GM23338 (cell line): ENCODE data around the gene ZNF8. TPM values are rescaled to one million over a fixed set of nuclear protein-coding genes. Genes with fewer than 3 reads are reported as not detected.

ENCODE experiments used
- ATAC-seq: fragments of 200-7000 bp; cut with Tn5 transposase; 3 replicates; pipeline ENCODE4 v1.9.1; 2020
- DNase-seq: peaks from one replicate; pipeline ENCODE4 v3.0.0-alpha.2; 2015; ENCODE audit warnings: low spot score
- H2AFZ ChIP-seq: fragments of 200-600 bp; sonication (generic); 2 replicates; pipeline ENCODE4 v1.8.0; 2016; ENCODE audit warnings: antibody characterized with exemption, mild to moderate bottlenecking, moderate library complexity
- H3F3A ChIP-seq: fragments of 200-600 bp; sonication (generic); replicated peaks from 2 replicates; pipeline ENCODE4 v1.8.0; 2017; ENCODE audit warnings: antibody characterized with exemption, mixed run types, low read depth
- H3K27ac ChIP-seq: fragments of 200-600 bp; sonication (generic); 2 replicates; pipeline ENCODE4 v1.6.1; 2016; ENCODE audit warnings: low read depth
- H3K27me3 ChIP-seq: fragments of 200-600 bp; sonication (generic); 2 replicates; pipeline ENCODE4 v1.8.0; 2016; ENCODE audit warnings: mild to moderate bottlenecking, mixed run types, moderate library complexity; ENCODE audit not compliant: insufficient read depth
- H3K36me3 ChIP-seq: fragments of 200-600 bp; sonication (generic); 2 replicates; pipeline ENCODE4 v1.8.0; 2016; ENCODE audit warnings: mild to moderate bottlenecking; ENCODE audit not compliant: insufficient read depth
- H3K4me1 ChIP-seq: fragments of 200-600 bp; sonication (generic); 2 replicates; pipeline ENCODE4 v1.8.0; 2016; ENCODE audit warnings: mild to moderate bottlenecking, moderate library complexity; ENCODE audit not compliant: insufficient read depth
- H3K4me2 ChIP-seq: fragments of 200-600 bp; sonication (generic); 2 replicates; pipeline ENCODE4 v1.7.1; 2017; ENCODE audit warnings: mixed run types
- H3K4me3 ChIP-seq: fragments of 200-600 bp; sonication (generic); 2 replicates; pipeline ENCODE4 v1.6.1; 2016; ENCODE audit warnings: mixed run types
- H3K79me2 ChIP-seq: fragments of 200-600 bp; sonication (generic); replicated peaks from 2 replicates; pipeline ENCODE4 v1.8.0; 2017; ENCODE audit warnings: mild to moderate bottlenecking; ENCODE audit not compliant: insufficient read depth
- H3K9me2 ChIP-seq: fragments of 200-600 bp; sonication (generic); 2 replicates; pipeline ENCODE4 v1.8.0; 2017; ENCODE audit not compliant: insufficient read depth
- H4K20me1 ChIP-seq: fragments of 200-600 bp; sonication (generic); replicated peaks from 2 replicates; pipeline ENCODE4 v1.8.0; 2017; ENCODE audit warnings: mild to moderate bottlenecking; ENCODE audit not compliant: insufficient read depth
- H3K27ac Mint-ChIP-seq: 2 replicates; pipeline ENCODE4 v1.8.0; 2020; ENCODE audit warnings: inconsistent platforms, mild to moderate bottlenecking, moderate library complexity, mixed read lengths
- H3K27me3 Mint-ChIP-seq: 3 replicates; pipeline ENCODE4 v1.8.0; 2022; ENCODE audit warnings: low read depth, mild to moderate bottlenecking, moderate library complexity, mixed read lengths, inconsistent platforms; ENCODE audit not compliant: insufficient read depth, poor library complexity
- H3K36me3 Mint-ChIP-seq: 3 replicates; pipeline ENCODE4 v1.8.0; 2021; ENCODE audit warnings: low read depth, mild to moderate bottlenecking, inconsistent platforms, moderate library complexity, mixed read lengths
- H3K4me1 Mint-ChIP-seq: 3 replicates; pipeline ENCODE4 v1.8.0; 2020; ENCODE audit warnings: mild to moderate bottlenecking, inconsistent platforms, mixed read lengths
- H3K4me3 Mint-ChIP-seq: 3 replicates; pipeline ENCODE4 v1.8.0; 2021; ENCODE audit warnings: moderate library complexity, mild to moderate bottlenecking, inconsistent platforms, mixed read lengths
- H3K9me3 Mint-ChIP-seq: 3 replicates; pipeline ENCODE4 v1.8.0; 2020; ENCODE audit warnings: moderate library complexity, mild to moderate bottlenecking, inconsistent platforms, mixed read lengths
- CREB1 ChIP-seq: fragments of 250-450 bp; sonication (Bioruptor Pico); IDR thresholded peaks from 2 replicates; pipeline ENCODE4 v1.5.0; 2020; ENCODE audit warnings: low read depth, mild to moderate bottlenecking, moderate library complexity
- CTCF ChIP-seq, 2 experiments: fragments of 200-600 bp in 1 of 2; sonication (generic) in 1 of 2; conservative IDR thresholded peaks; 2 replicates each; pipeline versions ENCODE4 v1.5.1 to v1.6.1; 2016 to 2017; ENCODE audit warnings: antibody characterized with exemption in 2 of 2, low read depth in 2 of 2, mild to moderate bottlenecking in 2 of 2, moderate library complexity in 1 of 2
- ETS1 ChIP-seq: IDR thresholded peaks from 2 replicates; pipeline ENCODE4 v1.6.1; 2016; ENCODE audit warnings: antibody characterized with exemption
- EZH2 ChIP-seq: fragments of 200-600 bp; sonication (generic); IDR thresholded peaks from one replicate; pipeline ENCODE4 v1.8.0; 2017; ENCODE audit warnings: antibody characterized with exemption, mild to moderate bottlenecking, low read depth; ENCODE audit not compliant: unreplicated experiment
- EZH2phosphoT487 ChIP-seq: fragments of 200-600 bp; sonication (generic); IDR thresholded peaks from one replicate; pipeline ENCODE4 v1.8.1; 2018; ENCODE audit warnings: antibody characterized with exemption; ENCODE audit not compliant: unreplicated experiment
- JUNB ChIP-seq: IDR thresholded peaks from one replicate; pipeline ENCODE4 v1.6.1; 2016; ENCODE audit warnings: antibody characterized with exemption; ENCODE audit not compliant: unreplicated experiment
- NANOG ChIP-seq: IDR thresholded peaks from 2 replicates; pipeline ENCODE4 v1.6.1; 2016; ENCODE audit warnings: antibody characterized with exemption, borderline replicate concordance
- POLR2AphosphoS5 ChIP-seq: IDR thresholded peaks from 2 replicates; pipeline ENCODE4 v1.6.1; 2016; ENCODE audit warnings: antibody characterized with exemption, low read depth
- REST ChIP-seq: IDR thresholded peaks from one replicate; pipeline ENCODE4 v1.6.1; 2018; ENCODE audit warnings: antibody characterized with exemption; ENCODE audit not compliant: unreplicated experiment
- STAT1 ChIP-seq: IDR thresholded peaks from one replicate; pipeline ENCODE4 v1.6.1; 2016; ENCODE audit warnings: antibody characterized with exemption; ENCODE audit not compliant: unreplicated experiment
- ZNF114 ChIP-seq: fragments of 250-450 bp; sonication (Bioruptor Pico); IDR thresholded peaks from 2 replicates; pipeline ENCODE4 v1.5.0; 2020; ENCODE audit warnings: mild to moderate bottlenecking, moderate library complexity
- ZNF331 ChIP-seq: fragments of 250-450 bp; sonication (Bioruptor Pico); IDR thresholded peaks from 2 replicates; pipeline ENCODE4 v1.5.0; 2020; ENCODE audit warnings: low read depth, mild to moderate bottlenecking, moderate library complexity
- ZNF462 ChIP-seq: fragments of 250-450 bp; sonication (Bioruptor Pico); IDR thresholded peaks from 2 replicates; pipeline ENCODE4 v1.5.0; 2020; ENCODE audit warnings: mild to moderate bottlenecking, moderate library complexity
- polyA plus RNA-seq: library from polyadenylated mRNA; unstranded; fragments of >200 nt; fragmentation: Nextera tagmentation; extraction: Ambion mirVana; gene quantifications from 2 replicates; pipeline ENCODE4 v1.2.1, GENCODE V29; 2016
- total RNA-seq: library from RNA; depleted of rRNA; stranded (reverse); fragments of >200 nt; shearing (Covaris generic); gene quantifications from 2 replicates; pipeline ENCODE4 v1.2.3, GENCODE V29; 2014

Gene ZNF8
- total and polyA plus RNA-seq, 2 experiments from 2014 or later = 4.3 to 30.3 TPM

GRCh38 chr19:58335630-58336029, 56.9 kb downstream of the ZNF8 start:
- Mint-ChIP-seq H3K27ac (no peak overlapping the region), H3K27me3 (peaks cover 3% of the 10 kb centered on the region)

More at GRCh38 chr19:58335630-58336029, 56.9 kb downstream of the ZNF8 start:
- no peak for TF ChIP-seq ZNF331 (CRISPR knock-in tag)
- TF ChIP-seq NANOG = no peak
- TF ChIP-seq ZNF114 = no peak
- TF ChIP-seq CTCF (conservative IDR thresholded peaks at IDR 0.05; ENCODE audit: low read depth in 2 of 2) = no peak
- no peak for TF ChIP-seq JUNB
- TF ChIP-seq EZH2 = no peak
- TF ChIP-seq REST = no peak
- TF ChIP-seq ZNF462 (CRISPR knock-in tag) = no peak
- no peak for TF ChIP-seq ETS1
- no peak for TF ChIP-seq STAT1
- TF ChIP-seq CREB1 = no peak
- no peak for TF ChIP-seq POLR2AphosphoS5
- TF ChIP-seq EZH2phosphoT487 = no peak
- Histone ChIP-seq H3K79me2 (no peaks in the 10 kb centered on the region), H3K9me2 (no peaks in the 10 kb centered on the region), H3F3A (no peaks in the 10 kb centered on the region), H3K4me3 (no peak overlapping the region), H3K4me1 (no peaks in the 10 kb centered on the region), H3K4me2 (no peak overlapping the region), H3K27ac (no peak overlapping the region), H3K36me3 (no peaks in the 10 kb centered on the region), H3K27me3 (no peaks in the 10 kb centered on the region), H4K20me1 (peaks cover 4% of the 10 kb centered on the region; the same call in 1 of the 2 replicates), H2AFZ (no peak overlapping the region)
- Mint-ChIP-seq H3K4me1 (no peaks in the 10 kb centered on the region; the same call in 2 of the 3 replicates), H3K4me3 (no peak overlapping the region), H3K36me3 (peaks cover 28% of the 10 kb centered on the region), H3K9me3 (peaks cover 3% of the 10 kb centered on the region; the same call in 2 of the 3 replicates)
- DNase-seq (no peak), ATAC-seq (no peak)
